Suprapubic skin (tissue), 4 donors: ENCODE results near the gene TBC1D14. TPM values are rescaled to one million over a fixed set of nuclear protein-coding genes. Genes with fewer than 3 reads are reported as not detected.
A peak's percentile ranks its signal among the peaks of the same experiment; 100 is the strongest.

ENCODE experiments used
- DNase-seq, 2 donors: peaks; one replicate each; pipeline ENCODE4 v3.0.0-alpha.2; 2019; ENCODE audit warnings: low spot score in 2 of 2
- H3K27ac ChIP-seq: fragments of 200-600 bp; sonication (generic); one replicate; pipeline ENCODE4 v1.5.1; 2019
- H3K27me3 ChIP-seq: fragments of 200-600 bp; sonication (generic); one replicate; pipeline ENCODE4 v1.5.1; 2019
- H3K36me3 ChIP-seq: fragments of 200-600 bp; sonication (generic); one replicate; pipeline ENCODE4 v1.5.1; 2019
- H3K4me1 ChIP-seq: fragments of 200-600 bp; sonication (generic); one replicate; pipeline ENCODE4 v1.5.1; 2019
- H3K4me3 ChIP-seq: fragments of 200-600 bp; sonication (generic); one replicate; pipeline ENCODE4 v1.5.1; 2019; ENCODE audit warnings: mild to moderate bottlenecking
- H3K9me3 ChIP-seq: fragments of 200-600 bp; sonication (generic); one replicate; pipeline ENCODE4 v1.5.1; 2019
- EP300 ChIP-seq: sonication (generic); formaldehyde crosslinking; IDR thresholded peaks from one replicate; pipeline ENCODE4 v1.6.1; 2017; ENCODE audit warnings: antibody characterized with exemption
- POLR2A ChIP-seq, 2 donors: fragments of 450-650 bp; IDR thresholded peaks; one replicate each; pipeline ENCODE4 v1.6.1; 2017; ENCODE audit warnings: antibody characterized with exemption in 2 of 2, mild to moderate bottlenecking in 2 of 2, moderate library complexity in 2 of 2
- POLR2AphosphoS5 ChIP-seq, 3 donors: sonication (generic); formaldehyde crosslinking; IDR thresholded peaks; one replicate each; pipeline ENCODE4 v1.6.1; 2017; ENCODE audit warnings: antibody characterized with exemption in 3 of 3
- WGBS: methylation state at CpG from one replicate; pipeline ENCODE4 v1.1.5; 2018; 5-methylcytosine and 5-hydroxymethylcytosine counted together
- total RNA-seq, 4 donors: library from RNA; depleted of rRNA; stranded (reverse); fragments of >200 nt; gene quantifications; one replicate each; pipeline ENCODE4 v1.1.0, GENCODE V29; 2016
- TF ChIP-seq, protein P1 (sequence below), 2 donors: fragments of 200-600 bp in 1 of 2; fragments of 450-650 bp in 1 of 2; sonication (generic) in 1 of 2; IDR thresholded peaks; one replicate each; pipeline ENCODE4 v1.5.1; 2016 to 2019; ENCODE audit warnings: antibody characterized with exemption in 2 of 2, mild to moderate bottlenecking in 1 of 2, moderate library complexity in 1 of 2

TBC1D14 gene
- total RNA-seq, 4 donors from 2014 or later: 55.0 to 111 (median 97.9) TPM

DNA sequence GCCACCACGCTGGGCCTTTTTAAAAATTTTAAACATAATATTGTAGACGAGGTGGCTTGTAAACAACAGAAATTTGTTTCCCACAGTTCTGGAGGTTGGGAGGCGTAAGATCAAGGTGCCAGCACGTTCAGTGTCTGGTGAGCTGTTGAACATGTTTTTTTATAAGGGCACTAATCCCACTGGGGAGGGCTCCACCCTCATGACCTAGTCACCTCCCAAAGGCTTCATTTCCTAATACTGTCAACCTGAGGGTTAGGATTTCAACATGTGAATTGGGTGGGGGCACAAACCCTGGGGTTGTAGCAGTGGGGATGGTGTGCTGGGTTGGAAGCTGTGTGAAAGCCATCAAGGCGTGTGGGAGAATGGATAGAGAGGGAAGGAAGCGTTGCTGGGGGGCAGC is 27.6 kb downstream of the TBC1D14 start:
- 80% methylated on average over 6 of the region's 6 CpGs for WGBS
- no peak for TF ChIP-seq POLR2A (IDR thresholded peaks at IDR 0.05)
- TF ChIP-seq, protein P1, sequence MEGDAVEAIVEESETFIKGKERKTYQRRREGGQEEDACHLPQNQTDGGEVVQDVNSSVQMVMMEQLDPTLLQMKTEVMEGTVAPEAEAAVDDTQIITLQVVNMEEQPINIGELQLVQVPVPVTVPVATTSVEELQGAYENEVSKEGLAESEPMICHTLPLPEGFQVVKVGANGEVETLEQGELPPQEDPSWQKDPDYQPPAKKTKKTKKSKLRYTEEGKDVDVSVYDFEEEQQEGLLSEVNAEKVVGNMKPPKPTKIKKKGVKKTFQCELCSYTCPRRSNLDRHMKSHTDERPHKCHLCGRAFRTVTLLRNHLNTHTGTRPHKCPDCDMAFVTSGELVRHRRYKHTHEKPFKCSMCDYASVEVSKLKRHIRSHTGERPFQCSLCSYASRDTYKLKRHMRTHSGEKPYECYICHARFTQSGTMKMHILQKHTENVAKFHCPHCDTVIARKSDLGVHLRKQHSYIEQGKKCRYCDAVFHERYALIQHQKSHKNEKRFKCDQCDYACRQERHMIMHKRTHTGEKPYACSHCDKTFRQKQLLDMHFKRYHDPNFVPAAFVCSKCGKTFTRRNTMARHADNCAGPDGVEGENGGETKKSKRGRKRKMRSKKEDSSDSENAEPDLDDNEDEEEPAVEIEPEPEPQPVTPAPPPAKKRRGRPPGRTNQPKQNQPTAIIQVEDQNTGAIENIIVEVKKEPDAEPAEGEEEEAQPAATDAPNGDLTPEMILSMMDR (IDR thresholded peaks at IDR 0.05): no peak
- no peak for TF ChIP-seq POLR2AphosphoS5 (IDR thresholded peaks at IDR 0.05)
- TF ChIP-seq EP300: no peak
- DNase-seq: no peak
- H3K27ac ChIP-seq: no peak overlapping the region
- H3K9me3 ChIP-seq: no peaks in the 10 kb centered on the region
- H3K36me3 ChIP-seq: no peaks in the 10 kb centered on the region
- peaks cover 17% of the 10 kb centered on the region for H3K4me1 ChIP-seq
- no peak overlapping the region for H3K4me3 ChIP-seq
- H3K27me3 ChIP-seq: no peaks in the 10 kb centered on the region

DNA sequence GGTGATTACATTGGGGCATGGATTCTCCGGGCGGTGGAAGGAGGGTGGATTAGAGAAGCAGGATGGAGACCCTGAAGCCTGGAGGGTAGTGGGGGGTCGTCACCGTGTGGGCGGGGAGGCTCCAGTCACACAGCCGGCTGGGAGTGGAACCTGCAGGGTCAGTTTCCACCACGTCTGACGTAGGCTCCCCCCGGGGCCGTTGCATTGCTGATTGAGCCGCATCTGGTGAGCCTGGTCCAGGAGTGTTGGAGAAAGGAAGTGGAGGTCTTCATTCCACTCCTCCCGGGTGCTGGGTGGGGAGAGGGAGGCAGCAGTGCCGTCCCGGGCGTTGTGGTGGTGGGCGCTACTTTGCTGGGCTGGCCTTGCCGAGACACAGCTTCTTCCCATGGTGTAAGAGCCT is 28.1 kb downstream of the TBC1D14 start:
- DNase-seq: no peak
- Histone ChIP-seq H3K27ac (peak overlapping the region; percentile 9), H3K4me1 (peaks cover 22% of the 10 kb centered on the region), H3K36me3 (no peaks in the 10 kb centered on the region), H3K9me3 (no peaks in the 10 kb centered on the region), H3K4me3 (no peak overlapping the region), H3K27me3 (no peaks in the 10 kb centered on the region)
- no peak for TF ChIP-seq POLR2AphosphoS5 (IDR thresholded peaks at IDR 0.05)
- TF ChIP-seq, protein P1 (IDR thresholded peaks at IDR 0.05): no peak
- 70% methylated on average over 14 of the region's 17 CpGs for WGBS

DNA sequence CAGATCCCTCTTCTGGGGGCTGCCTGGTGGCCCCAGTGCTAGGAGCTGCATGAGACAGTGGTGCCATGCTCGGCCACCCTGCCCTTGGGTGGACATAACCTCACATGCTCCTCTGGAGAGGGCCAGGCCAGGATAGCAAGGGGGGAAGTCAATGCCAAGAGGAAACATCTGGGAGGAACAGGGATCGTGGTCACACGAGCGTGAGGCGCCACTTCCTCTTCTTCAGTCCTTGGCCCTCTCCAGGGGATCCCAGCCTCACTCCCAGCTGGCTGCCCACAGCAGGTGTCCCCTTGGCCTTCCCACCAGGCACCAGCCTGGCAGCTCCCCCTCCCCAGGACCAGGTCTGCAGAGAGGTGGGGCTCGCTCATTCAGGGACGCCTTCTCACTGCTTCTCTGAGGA is 28.6 kb downstream of the TBC1D14 start:
- Histone ChIP-seq H3K9me3 (no peaks in the 10 kb centered on the region), H3K4me1 (peaks cover 27% of the 10 kb centered on the region), H3K27me3 (no peaks in the 10 kb centered on the region), H3K27ac (peak overlapping the region; percentile 49), H3K36me3 (no peaks in the 10 kb centered on the region), H3K4me3 (no peak overlapping the region)
- DNase-seq: no peak
- TF ChIP-seq, protein P1 (IDR thresholded peaks at IDR 0.05): no peak
- TF ChIP-seq POLR2A (IDR thresholded peaks at IDR 0.05): no peak
- 67% methylated on average over 3 of the region's 7 CpGs for WGBS

DNA sequence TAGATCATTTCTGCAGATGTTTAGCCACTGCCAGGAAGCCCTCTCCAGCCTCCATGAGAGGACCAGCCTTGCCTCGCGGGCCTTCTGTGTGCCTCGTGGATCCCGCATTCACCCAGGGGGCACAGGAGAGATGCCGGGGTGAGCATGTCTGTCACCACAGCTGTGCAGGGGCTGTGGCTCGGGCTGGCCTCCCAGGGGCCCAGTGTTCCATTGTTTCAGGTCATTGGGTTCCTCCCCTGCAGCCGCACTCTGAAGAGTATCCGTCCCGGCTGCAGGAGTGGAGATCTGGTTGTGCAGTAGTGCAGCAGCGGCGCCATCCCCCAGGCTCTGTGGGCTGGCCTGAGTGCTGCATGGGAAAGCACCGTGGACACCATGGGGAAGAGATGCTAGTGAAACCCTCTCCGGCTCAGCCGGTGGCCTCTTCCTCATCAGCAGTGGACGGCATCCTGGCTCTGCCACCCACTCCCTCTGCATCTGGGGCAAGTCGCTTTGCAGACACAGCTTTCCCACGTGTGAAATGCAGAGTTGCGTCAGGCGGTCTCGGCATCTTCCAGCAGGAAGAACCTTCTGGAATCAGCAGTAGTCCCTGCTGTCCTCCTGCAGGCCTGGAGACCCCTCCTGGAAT is 29.1 kb downstream of the TBC1D14 start:
- no peak for DNase-seq
- Histone ChIP-seq H3K36me3 (no peaks in the 10 kb centered on the region), H3K4me1 (peaks cover 30% of the 10 kb centered on the region), H3K4me3 (no peak overlapping the region), H3K27me3 (no peaks in the 10 kb centered on the region), H3K9me3 (no peaks in the 10 kb centered on the region), H3K27ac (peak overlapping the region; percentile 49)
- WGBS: 83% methylated on average over 16 of the region's 20 CpGs
- no peak for TF ChIP-seq EP300
- TF ChIP-seq POLR2A (IDR thresholded peaks at IDR 0.05): no peak
- no peak for TF ChIP-seq POLR2AphosphoS5 (IDR thresholded peaks at IDR 0.05)
- TF ChIP-seq, protein P1 (IDR thresholded peaks at IDR 0.05): no peak

DNA sequence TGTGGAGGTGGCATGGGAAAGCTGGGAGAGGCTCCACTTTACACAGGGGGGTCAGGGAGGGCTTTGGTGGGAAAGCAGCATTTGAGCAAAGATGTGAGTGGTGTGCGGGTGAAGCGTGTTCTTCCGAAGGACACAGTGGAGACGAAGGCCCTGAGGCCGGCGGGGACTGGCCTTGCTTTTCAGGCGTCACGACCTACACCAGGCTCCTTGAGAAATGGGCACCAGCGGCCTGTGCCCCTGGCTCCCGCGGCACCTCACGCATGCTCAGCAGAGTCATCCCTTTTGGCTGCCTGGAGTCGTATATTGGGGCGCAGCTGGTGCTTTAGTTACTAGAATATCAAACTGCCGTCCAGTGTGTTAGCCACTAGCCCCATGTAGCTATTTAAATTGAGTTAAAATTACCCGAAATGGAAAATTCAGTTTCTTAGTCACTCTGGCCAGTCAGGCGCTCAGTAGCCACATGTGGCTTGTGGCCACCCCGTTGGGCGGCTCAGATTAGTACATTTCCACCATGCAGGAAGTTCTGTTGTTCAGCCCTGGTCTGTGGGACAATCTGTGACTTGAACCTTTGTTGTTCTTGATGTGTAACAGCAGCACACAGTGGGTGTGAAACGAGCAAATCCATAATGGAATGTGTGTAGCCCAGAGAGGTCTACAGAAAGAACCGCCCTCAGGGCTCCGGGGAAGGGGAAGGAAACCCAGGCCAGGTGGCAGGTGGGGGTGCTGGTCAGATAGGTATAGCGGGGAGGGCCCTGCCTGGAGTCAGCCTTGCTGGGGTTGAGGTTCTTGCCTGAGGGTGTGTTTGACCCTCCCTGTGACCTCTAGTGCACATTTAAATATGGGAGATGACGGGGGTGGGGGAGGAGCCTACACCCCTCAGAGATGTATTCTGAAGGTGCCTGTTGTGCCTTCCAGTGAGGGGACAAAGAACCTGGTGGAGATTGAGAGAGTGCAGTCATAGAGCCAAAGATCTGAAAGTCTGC is 30.4 kb downstream of the TBC1D14 start:
- H3K9me3 ChIP-seq: no peaks in the 10 kb centered on the region
- DNase-seq: no peak
- peaks cover 6% of the 10 kb centered on the region for H3K36me3 ChIP-seq
- TF ChIP-seq POLR2AphosphoS5 (IDR thresholded peaks at IDR 0.05): no peak
- TF ChIP-seq, protein P1 (IDR thresholded peaks at IDR 0.05): no peak
- TF ChIP-seq POLR2A (IDR thresholded peaks at IDR 0.05): no peak
- no peak for TF ChIP-seq EP300
- H3K27ac ChIP-seq: peak overlapping the region; percentile 81
- 89% methylated on average over 24 of the region's 24 CpGs for WGBS
- no peaks in the 10 kb centered on the region for H3K27me3 ChIP-seq
- H3K4me3 ChIP-seq: no peak overlapping the region
- peaks cover 35% of the 10 kb centered on the region for H3K4me1 ChIP-seq
